Sigmoid colon (tissue), 3 donors: ENCODE data around the gene PTGR3.

ENCODE experiments used
- POLR2A ChIP-seq, 2 donors: fragments of 450-650 bp; IDR thresholded peaks; one replicate each; pipeline ENCODE4 v1.6.1; 2016; ENCODE audit warnings: antibody characterized with exemption in 2 of 2, mild to moderate bottlenecking in 2 of 2, moderate library complexity in 2 of 2
- TF ChIP-seq, protein P1 (sequence below), 4 experiments: fragments of 450-650 bp in 3 of 4; fragments of 200-600 bp in 1 of 4; IDR thresholded peaks; one replicate each; pipeline ENCODE4 v1.5.1; 2016 to 2019; ENCODE audit warnings: antibody characterized with exemption in 4 of 4, mild to moderate bottlenecking in 3 of 4, moderate library complexity in 2 of 4

- TF ChIP-seq, protein P1, sequence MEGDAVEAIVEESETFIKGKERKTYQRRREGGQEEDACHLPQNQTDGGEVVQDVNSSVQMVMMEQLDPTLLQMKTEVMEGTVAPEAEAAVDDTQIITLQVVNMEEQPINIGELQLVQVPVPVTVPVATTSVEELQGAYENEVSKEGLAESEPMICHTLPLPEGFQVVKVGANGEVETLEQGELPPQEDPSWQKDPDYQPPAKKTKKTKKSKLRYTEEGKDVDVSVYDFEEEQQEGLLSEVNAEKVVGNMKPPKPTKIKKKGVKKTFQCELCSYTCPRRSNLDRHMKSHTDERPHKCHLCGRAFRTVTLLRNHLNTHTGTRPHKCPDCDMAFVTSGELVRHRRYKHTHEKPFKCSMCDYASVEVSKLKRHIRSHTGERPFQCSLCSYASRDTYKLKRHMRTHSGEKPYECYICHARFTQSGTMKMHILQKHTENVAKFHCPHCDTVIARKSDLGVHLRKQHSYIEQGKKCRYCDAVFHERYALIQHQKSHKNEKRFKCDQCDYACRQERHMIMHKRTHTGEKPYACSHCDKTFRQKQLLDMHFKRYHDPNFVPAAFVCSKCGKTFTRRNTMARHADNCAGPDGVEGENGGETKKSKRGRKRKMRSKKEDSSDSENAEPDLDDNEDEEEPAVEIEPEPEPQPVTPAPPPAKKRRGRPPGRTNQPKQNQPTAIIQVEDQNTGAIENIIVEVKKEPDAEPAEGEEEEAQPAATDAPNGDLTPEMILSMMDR (IDR thresholded peaks at IDR 0.05), result no peak
- no peak for TF ChIP-seq POLR2A (IDR thresholded peaks at IDR 0.05)
Observed at GRCh38 chr18:75255094-75255493, 46.2 kb upstream of the PTGR3 start.
